Adrenal gland (tissue), 12 donors: ENCODE results near the gene CLTC. TPM values are rescaled to one million over a fixed set of nuclear protein-coding genes. Genes with fewer than 3 reads are reported as not detected.

Experiments
- DNase-seq, 7 donors: peaks; one replicate each; pipeline ENCODE4 v3.0.0-alpha.2; 2019 to 2020
- H3K27ac ChIP-seq, 5 donors: fragments of 200-600 bp; sonication (generic) in 4 of 5; 1 replicate in 3 of 5; 2 replicates in 2 of 5; pipeline versions ENCODE4 v1.5.1 to v1.8.0; 2016 to 2020; ENCODE audit warnings: mild to moderate bottlenecking in 1 of 5
- H3K27me3 ChIP-seq: fragments of 200-600 bp; 2 replicates; pipeline ENCODE4 v1.8.0; 2021
- H3K36me3 ChIP-seq, 2 donors: fragments of 200-600 bp; replicated peaks in 1 of 2; 1 replicate in 1 of 2; 2 replicates in 1 of 2; pipeline versions ENCODE4 v1.5.1 to v1.8.0; 2018 to 2022
- H3K4me1 ChIP-seq, 2 donors: fragments of 200-600 bp; replicated peaks in 1 of 2; 1 replicate in 1 of 2; 2 replicates in 1 of 2; pipeline versions ENCODE4 v1.5.1 to v1.8.0; 2018 to 2021
- H3K4me3 ChIP-seq, 4 donors: fragments of 200-600 bp; sonication (generic) in 3 of 4; one replicate each; pipeline ENCODE4 v1.5.1; 2016 to 2018
- H3K9me3 ChIP-seq, 3 donors: fragments of 200-600 bp; sonication (generic) in 1 of 3; replicated peaks in 1 of 3; 1 replicate in 2 of 3; 2 replicates in 1 of 3; pipeline versions ENCODE4 v1.5.1 to v1.8.0; 2016 to 2021
- POLR2A ChIP-seq, 2 donors: fragments of 450-650 bp; IDR thresholded peaks; one replicate each; pipeline ENCODE4 v1.6.1; 2017; ENCODE audit warnings: antibody characterized with exemption in 2 of 2, mild to moderate bottlenecking in 2 of 2, moderate library complexity in 1 of 2
- WGBS, 4 donors: extraction: QIAGEN DNeasy Blood & Tissue Kit in 2 of 4; methylation state at CpG; one replicate each; pipeline versions ENCODE4 v1.1.5 to v1.1.7; 2013 to 2017; 5-methylcytosine and 5-hydroxymethylcytosine counted together
- intact Hi-C, 2 donors: fragments of 100-400 bp; cut with DNase I; formaldehyde crosslinking; loops; one replicate each; pipeline versions ENCODE4 v1.14.1 to v1.15.0; 2022 to 2023
- polyA plus RNA-seq, 3 donors: library from polyadenylated mRNA; stranded (reverse); fragments of 200-250 nt in 2 of 3; fragments of 350-450 nt in 1 of 3; fragmentation: Illumina TruSeq in 1 of 3; extraction: RNeasy Lipid Tissue Mini Kit (QIAGEN cat#74804) in 1 of 3; gene quantifications; one replicate each; pipeline ENCODE4 v1.2.3, GENCODE V29; 2013 to 2014
- total RNA-seq, 9 donors: library from RNA; depleted of rRNA in 4 of 9; stranded (reverse); fragments of >200 nt in 4 of 9; fragments of 120-200 nt in 1 of 9; fragmentation: NEBNext Ultra II Directional in 1 of 9; extraction: Animal tissue kit (Norgen Biotek cat#: 25700) in 1 of 9; gene quantifications; one replicate each; pipeline versions ENCODE4 v1.1.0 to v1.2.4, GENCODE V29; 2013 to 2023
- TF ChIP-seq, protein P1 (sequence below), 6 experiments: fragments of 450-650 bp in 4 of 6; fragments of 200-600 bp in 2 of 6; sonication (generic) in 1 of 6; IDR thresholded peaks; 1 replicate in 5 of 6; 2 replicates in 1 of 6; pipeline versions ENCODE4 v1.5.1 to v1.8.0; 2016 to 2021; ENCODE audit warnings: antibody characterized with exemption in 6 of 6, mild to moderate bottlenecking in 2 of 6, moderate library complexity in 1 of 6
- donor health status: healthy with polysubstance abuse.
- donor health status: Bipolar disorder and iron deficiency.
- donor health status: DM: yes; HTN: yes; CAD: no.
- donor health status: DM: no; HTN: no; CAD: no.
- donor health status: DM: no; HTN: no; CAD: no.
- donor health status: DM: yes; HTN: yes; CAD: no.

The CLTC gene
- total and polyA plus RNA-seq, 12 donors, result 40.2 to 393 (median 267) TPM

- Histone ChIP-seq H3K36me3 (peaks cover 0 to 70% of the 10 kb centered on the region in 2 donors), H3K4me1 (no peaks in the 10 kb centered on the region), H3K27me3 (no peaks in the 10 kb centered on the region), H3K27ac (no peak overlapping the region), H3K9me3 (no peaks in the 10 kb centered on the region), H3K4me3 (no peak overlapping the region)
- TF ChIP-seq, protein P1, sequence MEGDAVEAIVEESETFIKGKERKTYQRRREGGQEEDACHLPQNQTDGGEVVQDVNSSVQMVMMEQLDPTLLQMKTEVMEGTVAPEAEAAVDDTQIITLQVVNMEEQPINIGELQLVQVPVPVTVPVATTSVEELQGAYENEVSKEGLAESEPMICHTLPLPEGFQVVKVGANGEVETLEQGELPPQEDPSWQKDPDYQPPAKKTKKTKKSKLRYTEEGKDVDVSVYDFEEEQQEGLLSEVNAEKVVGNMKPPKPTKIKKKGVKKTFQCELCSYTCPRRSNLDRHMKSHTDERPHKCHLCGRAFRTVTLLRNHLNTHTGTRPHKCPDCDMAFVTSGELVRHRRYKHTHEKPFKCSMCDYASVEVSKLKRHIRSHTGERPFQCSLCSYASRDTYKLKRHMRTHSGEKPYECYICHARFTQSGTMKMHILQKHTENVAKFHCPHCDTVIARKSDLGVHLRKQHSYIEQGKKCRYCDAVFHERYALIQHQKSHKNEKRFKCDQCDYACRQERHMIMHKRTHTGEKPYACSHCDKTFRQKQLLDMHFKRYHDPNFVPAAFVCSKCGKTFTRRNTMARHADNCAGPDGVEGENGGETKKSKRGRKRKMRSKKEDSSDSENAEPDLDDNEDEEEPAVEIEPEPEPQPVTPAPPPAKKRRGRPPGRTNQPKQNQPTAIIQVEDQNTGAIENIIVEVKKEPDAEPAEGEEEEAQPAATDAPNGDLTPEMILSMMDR (IDR thresholded peaks at IDR 0.05), result no peak
- no peak for TF ChIP-seq POLR2A (IDR thresholded peaks at IDR 0.05)
- DNase-seq, result no peak
- 43 to 50% (median 46%) methylated on average over 3 of the region's 3 CpGs for WGBS, 4 donors
- intact Hi-C loops, result no loop called here
Observed at GRCh38 chr17:59695945-59696681, 76.4 kb downstream of the CLTC start.

DNA sequence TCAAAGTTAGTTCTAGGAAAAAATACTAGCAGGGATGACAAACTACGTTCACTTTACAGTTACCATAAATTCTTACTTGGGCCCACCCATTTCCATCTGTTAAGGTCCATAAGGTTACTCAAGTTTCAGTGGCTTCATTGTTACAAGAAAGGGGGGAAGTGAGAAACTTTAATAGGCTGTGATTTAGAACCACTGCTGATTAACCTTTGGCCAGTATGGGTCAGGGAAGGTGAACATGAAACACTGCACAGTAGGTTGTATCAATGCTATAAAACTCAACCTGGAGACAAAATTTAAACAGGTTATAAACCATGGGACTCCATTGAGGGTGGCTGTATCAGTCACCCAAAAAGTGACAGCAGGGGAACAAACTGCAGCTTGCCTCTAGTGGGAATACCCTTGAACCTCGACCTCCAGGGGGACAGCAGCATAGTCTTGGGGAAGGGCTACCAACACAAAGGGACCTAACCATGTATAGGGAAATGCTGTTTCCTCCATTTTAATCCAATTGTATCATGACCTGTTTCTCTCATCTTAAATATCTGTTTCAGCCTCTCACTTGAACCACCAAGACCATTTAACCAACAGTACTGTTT is 77.1 kb downstream of the CLTC start:
- Histone ChIP-seq H3K27ac (no peak overlapping the region), H3K9me3 (no peaks in the 10 kb centered on the region), H3K4me3 (no peak overlapping the region), H3K36me3 (peaks cover 0 to 64% of the 10 kb centered on the region in 2 donors), H3K27me3 (no peaks in the 10 kb centered on the region), H3K4me1 (no peaks in the 10 kb centered on the region)
- intact Hi-C loops, result no loop called here
- no peak for TF ChIP-seq POLR2A (IDR thresholded peaks at IDR 0.05)
- TF ChIP-seq, protein P1 (IDR thresholded peaks at IDR 0.05), result no peak
- WGBS, 4 donors, result 77 to 90% (median 89%) methylated on average over 2 of the region's 2 CpGs
- DNase-seq, result no peak

DNA sequence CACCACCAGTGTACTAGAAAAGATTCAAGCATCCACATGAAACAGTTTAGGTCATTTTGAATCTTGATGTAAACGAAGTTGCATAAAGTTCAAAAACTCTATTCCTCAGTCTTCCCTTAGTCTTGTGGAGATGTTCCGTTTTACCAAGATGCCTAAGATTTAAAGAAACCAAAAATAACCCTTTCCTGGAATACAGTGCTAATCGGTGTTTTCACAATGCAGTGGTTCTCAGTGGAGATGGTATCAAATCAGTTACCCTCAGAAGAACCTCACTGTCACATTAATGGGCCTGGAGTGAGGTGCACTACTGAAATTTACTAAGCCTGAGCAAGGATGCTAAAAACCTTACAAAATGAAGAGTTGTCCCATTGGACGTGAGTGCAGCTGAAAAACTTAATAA is 78.4 kb downstream of the CLTC start:
- 79 to 89% (median 87%) methylated on average over 4 of the region's 4 CpGs for WGBS, 4 donors
- Histone ChIP-seq H3K27ac (no peak overlapping the region), H3K9me3 (no peaks in the 10 kb centered on the region), H3K4me1 (no peaks in the 10 kb centered on the region), H3K4me3 (no peak overlapping the region), H3K27me3 (no peaks in the 10 kb centered on the region), H3K36me3 (peaks cover 0 to 50% of the 10 kb centered on the region in 2 donors)
- intact Hi-C loops, result no loop called here
- DNase-seq, result no peak
- TF ChIP-seq, protein P1 (IDR thresholded peaks at IDR 0.05), result no peak
- no peak for TF ChIP-seq POLR2A (IDR thresholded peaks at IDR 0.05)

DNA sequence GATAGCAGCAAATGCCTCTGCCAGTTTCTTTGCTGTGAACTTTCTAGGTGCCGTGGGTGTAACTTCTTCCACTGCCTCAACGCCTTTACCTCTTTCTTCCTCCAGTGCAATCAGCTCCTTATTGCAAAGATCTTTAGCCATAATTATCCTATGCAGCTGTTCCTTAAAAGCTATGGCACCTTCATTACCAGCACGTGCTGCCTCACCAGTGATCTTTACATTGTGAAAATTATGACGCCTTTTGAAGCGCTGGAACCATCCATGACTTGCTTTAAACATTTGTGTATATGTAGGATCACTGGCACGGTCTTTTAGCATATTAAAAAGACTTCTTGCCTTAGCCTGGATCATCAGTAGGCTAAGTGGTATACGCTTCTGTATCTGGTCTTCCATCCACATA is 79.5 kb downstream of the CLTC start:
- no peak for TF ChIP-seq POLR2A (IDR thresholded peaks at IDR 0.05)
- TF ChIP-seq, protein P1 (IDR thresholded peaks at IDR 0.05), result no peak
- H3K36me3 ChIP-seq, result peaks cover 0 to 39% of the 10 kb centered on the region in 2 donors
- intact Hi-C loops, result no loop called here

More for the DNA sequence above, 79.5 kb downstream of the CLTC start:
- 95 to 97% (median 97%) methylated on average over 7 of the region's 7 CpGs for WGBS, 4 donors
- DNase-seq, result no peak
- H3K27ac ChIP-seq, result no peak overlapping the region
- H3K4me1 ChIP-seq, result no peaks in the 10 kb centered on the region
- no peaks in the 10 kb centered on the region for H3K27me3 ChIP-seq
- no peaks in the 10 kb centered on the region for H3K9me3 ChIP-seq
- no peak overlapping the region for H3K4me3 ChIP-seq
